GM21528 (cell line): ENCODE results near the gene TPCN1.

Experiments
- ATAC-seq: cut with Tn5 transposase; IDR thresholded peaks from one replicate; pipeline ENCODE4 v1.9.1; 2021; ENCODE audit warnings: mild to moderate bottlenecking, moderate library complexity; ENCODE audit not compliant: unreplicated experiment, low FRiP score

Gene TPCN1

GRCh38 chr12:113298861-113299545, 77.7 kb downstream of the TPCN1 start:
- ATAC-seq = no peak

DNA sequence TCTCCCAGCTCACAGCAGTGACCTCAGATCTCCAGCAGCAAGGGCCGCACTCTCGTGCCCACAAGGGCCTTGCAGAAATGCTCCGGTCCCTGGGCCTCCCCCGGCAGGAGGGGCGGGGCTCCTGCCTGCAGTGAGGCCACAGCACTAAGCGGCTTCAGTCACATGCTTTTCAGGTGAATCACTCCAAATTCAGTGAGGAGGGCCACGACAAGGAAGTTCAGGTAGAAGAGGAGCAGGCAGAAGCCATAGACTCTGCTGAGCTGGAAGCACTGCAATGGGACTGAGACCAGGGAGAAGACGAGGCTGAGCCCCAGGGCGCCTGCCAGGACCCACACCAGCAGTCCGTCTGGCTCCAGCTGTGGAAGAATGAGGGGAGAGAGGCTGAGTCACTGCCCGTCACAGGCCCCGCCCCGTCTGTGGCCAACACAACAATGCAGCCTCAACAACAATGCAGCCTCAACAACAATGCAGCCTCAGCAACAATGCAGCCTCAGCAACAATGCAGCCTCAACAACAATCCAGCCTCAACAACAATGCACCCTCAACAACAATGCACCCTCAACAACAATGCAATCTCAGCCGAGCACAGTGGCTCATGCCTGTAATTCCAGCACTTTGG, 78.5 kb downstream of the TPCN1 start:
- no peak for ATAC-seq

- no peak for ATAC-seq
These were observed 80.5 kb downstream of the TPCN1 start for GRCh38 chr12:113301811-113302210.

GRCh38 chr12:113302466-113302865, 81.2 kb downstream of the TPCN1 start:
- ATAC-seq = no peak

- ATAC-seq = no peak
These were observed 81.8 kb downstream of the TPCN1 start for GRCh38 chr12:113302886-113303640.

GRCh38 chr12:113305281-113305856, 84.1 kb downstream of the TPCN1 start:
- ATAC-seq = no peak

DNA sequence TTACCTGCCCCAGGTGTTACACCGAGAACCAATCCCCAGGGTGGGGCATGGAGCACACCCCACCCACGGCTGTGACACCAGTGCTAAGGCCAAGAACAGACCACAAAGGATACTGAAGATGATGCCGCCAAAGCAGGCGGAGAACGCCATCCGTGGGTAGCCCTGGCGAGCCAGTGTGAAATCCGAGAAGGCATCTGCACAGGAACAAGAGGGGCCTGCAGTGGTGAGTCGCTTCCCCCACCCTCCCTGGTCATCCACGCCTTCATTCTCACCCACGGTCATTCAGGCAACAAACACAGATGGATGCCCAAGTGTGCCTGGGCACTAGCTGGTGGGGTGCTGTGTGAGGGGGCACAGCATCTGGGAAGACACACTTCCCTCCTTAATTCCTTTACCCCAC, 85.1 kb downstream of the TPCN1 start:
- no peak for ATAC-seq

DNA sequence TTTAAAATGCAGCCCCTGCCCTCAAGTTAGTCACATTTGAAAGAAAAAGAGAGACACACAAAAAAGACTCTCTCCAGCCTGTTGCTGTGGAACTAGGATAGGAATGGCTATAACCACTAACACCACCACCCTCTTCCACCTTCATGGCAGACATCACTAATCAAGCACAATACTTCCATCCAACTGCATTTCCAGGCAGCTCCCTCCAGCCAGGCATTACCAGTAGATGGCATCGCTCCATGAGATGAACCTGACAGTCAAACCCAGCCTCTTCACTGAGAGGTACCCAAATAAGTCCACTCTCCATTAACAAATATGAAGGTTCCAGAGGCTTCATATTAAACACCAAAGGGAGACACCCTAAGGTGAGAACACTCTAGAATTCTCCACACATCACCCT, 89.2 kb downstream of the TPCN1 start:
- no peak for ATAC-seq

DNA sequence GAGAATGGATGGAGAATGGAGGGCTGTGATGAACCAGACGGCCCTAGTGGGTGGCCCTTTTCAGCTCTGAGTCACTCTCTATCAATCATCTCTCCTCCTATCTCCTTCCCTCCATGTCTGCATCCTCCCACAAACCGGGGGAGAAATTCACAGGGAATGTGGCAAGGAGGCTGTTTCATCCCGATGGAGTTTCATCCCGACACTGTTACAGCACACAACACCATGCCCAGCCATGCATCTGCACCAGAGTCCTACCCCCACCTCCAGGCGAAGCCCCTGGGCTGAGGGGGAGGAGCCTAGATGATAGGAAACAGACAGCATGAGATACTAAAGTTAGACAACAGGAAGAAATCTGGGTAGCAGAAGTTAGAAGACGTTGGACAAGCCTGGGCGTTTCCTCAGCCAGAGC, 92.9 kb downstream of the TPCN1 start:
- no peak for ATAC-seq

DNA sequence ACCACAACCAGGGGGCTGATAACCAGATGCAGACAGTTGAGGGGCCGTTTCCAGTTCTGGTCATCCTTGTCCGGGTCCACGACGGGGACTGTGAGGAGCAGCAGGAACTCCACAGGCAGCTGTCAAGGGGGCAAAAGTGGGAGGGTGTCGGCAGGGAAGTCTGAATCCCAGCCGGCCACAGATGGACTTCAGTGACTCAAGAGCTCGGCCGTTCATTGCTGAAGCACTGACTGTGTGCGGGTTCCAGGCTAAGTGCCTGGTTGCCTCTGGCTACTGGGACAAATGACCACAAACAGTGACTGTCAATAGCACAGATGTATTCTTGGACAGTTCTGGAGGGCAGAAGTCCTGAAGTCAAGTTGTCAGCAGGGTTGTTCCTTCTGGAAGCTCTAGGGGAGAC, 94.1 kb downstream of the TPCN1 start:
- no peak for ATAC-seq

GRCh38 chr12:113316155-113316554, 94.9 kb downstream of the TPCN1 start:
- no peak for ATAC-seq

- no peak for ATAC-seq
These were observed 95.9 kb downstream of the TPCN1 start for GRCh38 chr12:113317122-113317521.

DNA sequence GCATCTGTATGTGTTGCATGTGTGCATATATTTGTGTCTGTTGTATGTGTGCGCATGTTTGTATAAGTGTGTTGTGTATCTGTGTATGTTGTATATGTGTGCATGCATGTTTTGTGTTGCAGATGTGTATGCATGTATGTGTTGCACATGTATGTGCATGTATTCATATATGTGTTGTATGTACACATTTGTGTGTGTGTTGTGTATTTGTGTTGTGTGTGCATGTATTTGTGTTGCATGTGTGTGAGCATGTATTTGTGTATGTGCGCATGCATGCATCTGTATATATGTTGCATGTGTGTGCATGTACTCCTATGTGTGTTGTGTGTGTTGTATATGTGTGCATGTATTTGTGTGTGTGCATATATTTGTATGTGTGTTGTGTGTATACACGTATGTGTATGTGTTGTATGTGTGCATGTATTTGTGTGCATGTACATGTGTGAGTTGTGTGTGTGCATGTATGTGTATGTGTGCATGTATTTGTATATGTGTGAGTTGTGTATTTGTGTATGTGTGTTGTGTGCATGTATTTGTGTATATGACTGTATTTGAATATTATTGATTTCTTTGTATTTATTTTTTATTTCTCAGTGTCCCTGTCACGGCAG, 96.9 kb downstream of the TPCN1 start:
- ATAC-seq = no peak

DNA sequence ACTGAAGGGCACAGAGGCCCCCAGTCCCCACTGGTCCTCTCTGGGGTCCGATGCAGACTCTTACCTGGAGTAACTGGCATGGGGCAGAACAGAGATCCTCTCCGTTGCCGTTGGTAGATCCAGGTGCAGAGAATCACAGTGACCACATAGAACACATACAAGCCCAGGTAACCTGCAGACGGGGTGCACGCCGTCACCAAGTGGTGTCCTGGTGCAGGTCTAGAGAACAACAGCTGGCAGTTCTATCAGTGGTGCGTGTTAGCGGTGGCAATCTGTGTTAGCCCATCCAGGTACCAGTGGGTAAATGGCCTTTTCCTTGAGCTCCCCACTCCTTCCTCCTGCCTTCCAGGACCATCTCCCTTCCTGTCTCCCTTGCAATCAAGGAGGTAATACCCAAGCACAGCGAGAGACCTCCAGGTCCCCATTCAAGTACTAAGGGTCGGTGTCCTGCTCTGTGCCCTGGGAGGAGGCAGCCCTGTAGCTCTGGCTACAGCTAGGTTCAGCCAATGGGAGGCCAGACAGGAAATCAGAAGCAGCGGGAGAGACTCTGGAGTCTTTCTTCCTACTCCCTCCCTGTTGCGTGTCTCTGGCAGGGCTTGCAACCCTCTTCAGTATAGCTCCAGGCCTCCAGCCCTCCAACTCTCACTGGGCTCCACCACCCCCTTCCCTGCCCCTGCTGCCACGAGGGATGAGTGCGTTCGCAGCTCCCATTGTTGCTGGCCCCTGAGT, 97.8 kb downstream of the TPCN1 start:
- ATAC-seq = no peak

DNA sequence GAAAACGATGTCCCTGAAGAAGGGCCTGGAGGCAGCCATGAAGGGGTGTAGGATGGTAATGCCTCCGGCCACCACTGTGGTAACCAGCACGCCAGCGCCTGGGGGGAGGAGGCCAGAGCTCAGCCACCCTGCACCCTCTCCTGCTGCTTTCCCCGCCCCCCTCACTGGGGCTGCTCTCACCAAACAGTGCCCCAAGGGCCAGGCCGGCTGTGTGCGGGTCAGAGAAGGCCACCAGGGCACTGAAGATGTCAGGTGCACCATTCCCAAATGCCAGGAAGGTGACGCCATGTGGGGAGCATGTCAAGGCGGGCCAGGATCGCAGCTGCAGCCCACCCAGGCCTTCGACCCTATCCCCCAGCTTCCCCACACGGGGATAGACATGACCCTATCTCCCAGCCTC, 99.1 kb downstream of the TPCN1 start:
- no peak for ATAC-seq

- ATAC-seq = no peak
These were observed 101.1 kb downstream of the TPCN1 start for GRCh38 chr12:113322343-113322742.

GRCh38 chr12:113325916-113326315, 104.7 kb downstream of the TPCN1 start:
- ATAC-seq = no peak

GRCh38 chr12:113326775-113327395, 105.6 kb downstream of the TPCN1 start:
- no peak for ATAC-seq

DNA sequence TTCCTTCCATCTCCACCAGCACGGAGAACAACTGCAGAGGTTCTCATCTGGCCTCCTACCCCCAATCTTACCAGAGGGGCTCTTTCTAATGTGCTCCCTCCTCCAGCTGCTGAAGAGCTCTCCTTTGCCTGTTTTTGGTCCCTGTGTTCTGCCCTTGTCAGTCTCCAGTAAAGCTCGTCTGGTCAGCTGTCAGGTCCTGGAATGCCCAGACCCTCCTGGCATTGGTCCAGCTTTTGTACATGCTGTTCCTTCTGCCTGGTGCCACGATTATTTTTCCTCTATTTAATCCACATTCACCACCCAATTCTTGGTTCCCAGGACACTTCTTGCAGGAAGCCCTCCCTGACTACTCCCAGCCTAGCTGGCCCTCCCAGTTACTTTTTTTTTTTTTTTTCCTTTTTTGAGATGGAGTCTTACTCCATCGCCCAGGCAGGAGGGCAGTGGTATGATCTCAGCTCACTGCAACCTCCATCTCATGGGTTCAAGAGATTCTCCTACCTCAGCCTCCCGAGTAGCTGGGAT, 107.2 kb downstream of the TPCN1 start:
- ATAC-seq = no peak
